Natural killer cell treated with Interleukin-12 subunit alpha and Interleukin-12 subunit beta and Interleukin-15 and Interleukin-18, amount 100 ng/mL, for 72 hours (primary cell): ENCODE results near the gene AS3MT. TPM values are rescaled to one million over a fixed set of nuclear protein-coding genes. Genes with fewer than 3 reads are reported as not detected.
"Not testable (repeated sequence)": the region's sequence is repeated elsewhere in the genome, so short reads cannot be mapped to it uniquely, and the experiment has no call there.

Experiments used
- ATAC-seq, 2 donors: fragments of 150-1000 bp; cut with Tn5 transposase in 1 of 2; sonication (Bioruptor Pico), chemical (Tn5 transposase) in 1 of 2; 2 replicates each; pipeline ENCODE4 v1.10.0; 2021
- DNase-seq: peaks from one replicate; pipeline ENCODE4 v3.0.0; 2022; ENCODE audit warnings: low spot score
- H3K27ac Mint-ChIP-seq, 2 donors: 1 replicate in 1 of 2; 2 replicates in 1 of 2; pipeline ENCODE4 v1.8.0; 2022; ENCODE audit warnings: mixed read lengths in 2 of 2, mild to moderate bottlenecking in 1 of 2, moderate library complexity in 1 of 2
- H3K27me3 Mint-ChIP-seq, 2 donors: 1 replicate in 1 of 2; 2 replicates in 1 of 2; pipeline ENCODE4 v1.8.0; 2022; ENCODE audit warnings: mixed read lengths in 2 of 2
- H3K36me3 Mint-ChIP-seq: one replicate; pipeline ENCODE4 v1.8.0; 2022; ENCODE audit warnings: mixed read lengths
- H3K4me1 Mint-ChIP-seq, 2 donors: 1 replicate in 1 of 2; 2 replicates in 1 of 2; pipeline ENCODE4 v1.8.0; 2022; ENCODE audit warnings: low read depth in 2 of 2, mixed read lengths in 2 of 2, mild to moderate bottlenecking in 1 of 2
- H3K4me3 Mint-ChIP-seq: one replicate; pipeline ENCODE4 v1.8.0; 2022; ENCODE audit warnings: mixed read lengths
- H3K9me3 Mint-ChIP-seq: 2 replicates; pipeline ENCODE4 v1.8.0; 2022; ENCODE audit warnings: mixed read lengths
- total RNA-seq, 2 donors: library from RNA; stranded (reverse); gene quantifications; one replicate each; pipeline ENCODE4 v1.2.3, GENCODE V29; 2022

Gene AS3MT
- total RNA-seq, 2 donors from 2014 or later = 0.43 TPM; not detected in 1

DNA sequence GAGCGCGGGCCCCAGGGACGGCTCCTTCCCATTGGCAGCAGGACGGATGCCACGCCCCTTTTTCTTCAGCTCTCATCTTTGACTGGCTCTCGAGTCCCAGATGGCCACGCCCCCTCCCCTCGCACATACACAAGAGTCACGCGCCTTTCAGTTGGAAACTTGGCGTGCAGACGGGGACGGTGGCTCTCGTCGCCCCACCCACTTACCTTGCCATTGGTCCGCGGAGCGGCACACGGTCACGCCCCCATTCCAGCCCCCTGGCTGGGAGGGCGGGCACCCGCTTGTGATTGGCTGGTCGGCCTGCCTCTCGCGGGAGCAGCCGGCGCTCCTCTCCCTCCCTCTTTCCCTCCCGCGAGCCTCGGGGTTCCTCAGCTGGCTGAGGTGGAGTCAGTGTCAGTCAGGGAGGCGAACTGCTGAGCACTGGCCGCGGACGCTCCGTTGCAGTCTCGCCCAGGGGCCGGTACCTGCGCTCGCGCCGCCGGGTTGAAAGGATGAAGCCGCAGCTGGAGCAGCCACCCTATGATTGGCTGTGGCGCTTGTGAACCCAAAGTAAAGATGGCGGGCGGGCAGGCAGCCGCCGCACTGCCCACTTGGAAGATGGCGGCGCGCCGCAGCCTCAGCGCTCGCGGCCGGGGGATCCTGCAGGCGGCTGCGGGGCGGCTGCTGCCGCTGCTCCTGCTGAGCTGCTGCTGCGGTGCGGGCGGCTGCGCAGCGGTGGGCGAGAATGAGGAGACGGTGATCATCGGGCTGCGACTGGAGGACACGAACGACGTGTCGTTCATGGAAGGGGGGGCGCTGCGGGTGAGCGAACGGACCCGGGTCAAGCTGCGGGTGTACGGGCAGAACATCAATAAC, 48.9 kb downstream of the AS3MT start, which contains the start of gene CNNM2:
Gene CNNM2 (plus strand): TSS at position 333 of the 855 bp plus-strand sequence. CDS start 187 bp downstream, at position 520.
- Mint-ChIP-seq H3K4me1 (peaks cover 24 to 39% of the 10 kb centered on the region in 2 donors), H3K27me3 (peaks cover 10 to 14% of the 10 kb centered on the region in 2 donors), H3K27ac (peak within 1 kb of the TSS; percentile 88 to 93), H3K9me3 (no peaks in the 10 kb centered on the region), H3K4me3 (peak within 1 kb of the TSS; percentile 92), H3K36me3 (no peaks in the 10 kb centered on the region)
- ATAC-seq (peak; percentile 97), DNase-seq (peak; percentile 100)

DNA sequence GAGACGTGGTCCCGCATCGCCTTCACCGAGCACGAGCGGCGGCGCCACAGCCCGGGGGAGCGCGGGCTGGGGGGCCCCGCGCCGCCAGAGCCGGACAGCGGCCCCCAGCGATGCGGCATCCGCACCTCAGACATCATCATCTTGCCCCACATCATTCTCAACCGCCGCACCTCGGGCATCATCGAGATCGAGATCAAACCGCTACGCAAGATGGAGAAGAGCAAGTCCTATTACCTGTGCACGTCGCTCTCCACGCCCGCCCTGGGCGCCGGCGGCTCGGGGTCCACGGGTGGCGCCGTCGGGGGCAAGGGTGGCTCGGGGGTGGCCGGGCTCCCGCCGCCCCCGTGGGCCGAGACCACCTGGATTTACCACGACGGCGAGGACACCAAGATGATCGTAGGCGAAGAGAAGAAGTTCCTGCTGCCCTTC, 49.6 kb downstream of the AS3MT start:
- Mint-ChIP-seq H3K4me1 (peaks cover 28 to 45% of the 10 kb centered on the region in 2 donors), H3K36me3 (no peaks in the 10 kb centered on the region), H3K4me3 (peak overlapping the region; percentile 92), H3K27ac (peak overlapping the region; percentile 88 to 93), H3K9me3 (no peaks in the 10 kb centered on the region), H3K27me3 (peaks cover 10 to 11% of the 10 kb centered on the region in 2 donors)
- no peak for DNase-seq
- ATAC-seq = peak in 1 of 2 donors; percentile 1

DNA sequence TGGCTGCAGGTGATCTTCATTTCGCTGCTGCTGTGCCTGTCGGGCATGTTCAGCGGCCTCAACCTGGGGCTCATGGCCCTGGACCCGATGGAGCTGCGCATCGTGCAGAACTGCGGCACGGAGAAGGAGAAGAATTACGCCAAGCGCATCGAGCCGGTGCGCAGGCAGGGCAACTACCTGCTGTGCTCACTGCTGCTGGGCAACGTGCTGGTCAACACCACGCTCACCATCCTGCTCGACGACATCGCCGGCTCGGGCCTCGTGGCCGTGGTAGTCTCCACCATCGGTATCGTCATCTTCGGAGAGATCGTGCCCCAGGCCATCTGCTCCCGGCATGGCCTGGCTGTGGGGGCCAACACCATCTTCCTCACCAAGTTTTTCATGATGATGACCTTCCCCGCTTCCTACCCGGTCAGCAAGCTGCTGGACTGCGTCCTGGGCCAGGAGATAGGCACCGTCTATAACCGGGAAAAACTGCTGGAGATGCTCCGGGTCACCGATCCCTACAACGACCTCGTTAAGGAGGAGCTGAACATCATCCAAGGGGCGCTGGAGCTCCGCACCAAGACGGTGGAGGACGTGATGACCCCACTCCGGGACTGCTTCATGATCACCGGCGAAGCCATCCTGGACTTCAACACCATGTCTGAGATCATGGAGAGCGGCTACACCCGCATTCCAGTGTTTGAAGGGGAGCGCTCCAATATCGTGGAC, 50.1 kb downstream of the AS3MT start:
- H3K4me1 Mint-ChIP-seq = peaks cover 28 to 47% of the 10 kb centered on the region in 2 donors

DNA sequence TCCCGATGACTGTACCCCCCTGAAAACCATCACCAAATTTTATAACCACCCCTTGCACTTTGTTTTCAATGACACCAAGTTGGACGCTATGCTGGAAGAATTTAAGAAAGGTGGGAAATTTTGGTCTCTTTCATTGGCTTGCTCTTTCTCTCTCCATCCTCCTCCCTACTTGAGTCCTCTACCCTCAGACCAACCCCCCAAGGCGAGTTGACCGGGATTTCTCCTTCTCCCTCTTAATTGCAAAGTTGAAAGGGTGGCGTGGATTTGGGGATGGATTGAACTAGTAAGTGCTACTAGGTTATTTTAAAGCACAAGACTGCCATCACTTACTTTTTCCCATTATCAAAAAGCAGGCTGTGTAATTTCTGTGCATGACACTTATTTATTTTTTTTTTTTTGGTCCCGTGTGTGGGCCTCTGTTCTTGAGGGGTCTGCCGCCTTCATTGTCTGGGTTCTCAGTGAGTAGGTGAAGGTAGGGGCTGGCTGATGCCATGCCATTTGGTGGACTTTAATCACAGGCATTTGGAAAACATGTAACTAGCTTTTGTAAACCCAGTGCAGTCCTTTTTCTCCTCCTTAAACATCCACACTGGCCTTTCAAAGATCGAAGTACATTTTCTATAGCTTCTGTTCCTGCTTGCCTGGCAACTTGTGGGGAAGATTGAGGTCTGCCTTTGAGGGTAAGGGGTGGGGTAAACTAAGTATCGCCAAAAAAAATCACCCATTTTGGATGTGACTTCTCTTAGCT, 50.9 kb downstream of the AS3MT start:
- H3K27ac Mint-ChIP-seq = peak overlapping the region in 1 of 2 donors; percentile 27
- DNase-seq = no peak
- ATAC-seq = no peak
- H3K9me3 Mint-ChIP-seq = no peaks in the 10 kb centered on the region
- peaks cover 6 to 7% of the 10 kb centered on the region in 2 donors for H3K27me3 Mint-ChIP-seq
- no peaks in the 10 kb centered on the region for H3K36me3 Mint-ChIP-seq
- H3K4me1 Mint-ChIP-seq = peaks cover 24 to 47% of the 10 kb centered on the region in 2 donors
- peak overlapping the region; percentile 92 for H3K4me3 Mint-ChIP-seq

More for the DNA sequence above, 50.1 kb downstream of the AS3MT start:
- H3K27me3 Mint-ChIP-seq = peaks cover 7 to 10% of the 10 kb centered on the region in 2 donors
- H3K9me3 Mint-ChIP-seq = no peaks in the 10 kb centered on the region
- no peaks in the 10 kb centered on the region for H3K36me3 Mint-ChIP-seq
- H3K4me3 Mint-ChIP-seq = peak overlapping the region; percentile 92
- ATAC-seq = no peak
- no peak for DNase-seq
- H3K27ac Mint-ChIP-seq = peak overlapping the region in 1 of 2 donors; percentile 27

DNA sequence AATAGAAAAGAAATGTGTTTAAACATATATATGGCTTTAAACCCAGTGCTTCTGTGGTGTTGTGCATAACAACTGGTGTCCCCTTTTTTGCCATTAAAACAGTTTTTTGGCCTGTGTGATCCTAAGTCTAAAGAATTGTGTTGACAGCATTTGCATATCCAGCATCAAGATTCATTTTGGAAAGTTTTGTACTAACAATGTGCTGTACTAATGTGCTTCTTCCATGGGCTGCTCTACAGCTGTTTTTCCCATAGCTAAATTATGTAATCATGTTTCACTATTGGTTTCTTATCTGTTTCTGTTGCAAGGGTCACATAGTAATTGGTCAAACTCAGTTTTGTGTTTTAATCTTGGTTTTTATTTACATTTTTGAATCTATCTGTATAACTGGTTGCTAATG, 54.3 kb downstream of the AS3MT start:
- no peaks in the 10 kb centered on the region for H3K36me3 Mint-ChIP-seq
- ATAC-seq = no peak
- peaks cover 26 to 45% of the 10 kb centered on the region in 2 donors for H3K4me1 Mint-ChIP-seq
- H3K27ac Mint-ChIP-seq = no peak overlapping the region
- H3K9me3 Mint-ChIP-seq = no peaks in the 10 kb centered on the region
- H3K27me3 Mint-ChIP-seq = no peaks in the 10 kb centered on the region
- DNase-seq = no peak
- no peak overlapping the region for H3K4me3 Mint-ChIP-seq

DNA sequence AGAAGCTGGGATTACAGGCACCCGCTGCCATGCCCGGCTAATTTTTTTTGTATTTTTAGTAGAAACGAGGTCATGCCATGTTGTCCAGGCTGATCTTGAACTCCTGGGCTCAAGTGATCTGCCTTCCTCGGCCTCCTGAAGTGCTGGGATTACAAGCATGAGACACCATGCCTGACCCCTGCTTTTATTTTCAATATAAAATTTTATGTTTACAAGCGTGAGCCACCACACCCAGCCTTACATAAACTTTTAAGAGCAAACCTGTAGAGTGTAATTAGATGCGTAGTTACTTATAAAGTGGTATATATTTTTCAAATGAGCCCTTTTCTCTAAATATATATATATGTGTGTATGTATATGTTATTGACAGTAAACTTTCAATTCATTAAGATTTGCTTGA, 57.6 kb downstream of the AS3MT start:
- Mint-ChIP-seq H3K4me3 (no peak overlapping the region), H3K4me1 (peaks cover 11 to 22% of the 10 kb centered on the region in 2 donors), H3K36me3 (no peaks in the 10 kb centered on the region), H3K27me3 (no peaks in the 10 kb centered on the region), H3K27ac (peak overlapping the region in 1 of 2 donors; percentile 11), H3K9me3 (no peaks in the 10 kb centered on the region)
- DNase-seq = no peak
- no peak for ATAC-seq

DNA sequence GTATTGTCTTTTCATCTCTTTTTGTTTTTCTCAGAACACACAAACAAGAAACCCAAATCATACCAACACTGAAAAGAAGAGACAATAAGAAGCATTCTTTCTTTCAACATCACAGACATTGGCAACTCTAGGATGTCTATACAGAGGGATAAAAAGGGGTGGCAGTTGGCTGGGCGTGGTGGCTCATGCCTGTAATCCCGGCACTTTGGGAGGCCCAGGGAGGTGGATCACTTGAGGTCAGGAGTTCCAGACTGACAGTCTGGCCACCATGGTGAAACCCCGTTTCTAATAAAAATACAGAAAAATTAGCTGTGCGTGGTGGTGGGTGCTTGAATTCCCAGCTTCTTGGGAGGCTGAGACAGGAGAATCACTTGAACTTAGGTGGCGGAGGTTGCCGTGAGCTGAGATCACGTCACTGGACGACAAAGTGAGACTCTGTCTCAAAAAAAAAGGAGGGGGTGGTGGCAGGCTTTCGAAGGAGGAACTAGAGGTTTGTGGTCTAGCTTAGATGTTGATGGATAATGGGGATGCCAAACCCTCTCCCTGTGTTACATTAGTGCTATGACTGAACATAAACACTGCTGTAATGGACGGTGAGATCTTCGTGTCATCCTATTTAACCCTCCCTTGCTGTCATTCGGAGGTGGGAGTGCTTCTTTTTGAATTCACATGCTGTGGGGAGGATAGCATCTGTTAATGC, 58.2 kb downstream of the AS3MT start:
- H3K9me3 Mint-ChIP-seq = no peaks in the 10 kb centered on the region
- H3K36me3 Mint-ChIP-seq = no peaks in the 10 kb centered on the region
- peak; percentile 32 to 73 for ATAC-seq
- peaks cover 11 to 18% of the 10 kb centered on the region in 2 donors for H3K4me1 Mint-ChIP-seq
- no peak for DNase-seq
- H3K4me3 Mint-ChIP-seq = no peak overlapping the region
- no peaks in the 10 kb centered on the region for H3K27me3 Mint-ChIP-seq
- H3K27ac Mint-ChIP-seq = peak overlapping the region in 1 of 2 donors; percentile 11

DNA sequence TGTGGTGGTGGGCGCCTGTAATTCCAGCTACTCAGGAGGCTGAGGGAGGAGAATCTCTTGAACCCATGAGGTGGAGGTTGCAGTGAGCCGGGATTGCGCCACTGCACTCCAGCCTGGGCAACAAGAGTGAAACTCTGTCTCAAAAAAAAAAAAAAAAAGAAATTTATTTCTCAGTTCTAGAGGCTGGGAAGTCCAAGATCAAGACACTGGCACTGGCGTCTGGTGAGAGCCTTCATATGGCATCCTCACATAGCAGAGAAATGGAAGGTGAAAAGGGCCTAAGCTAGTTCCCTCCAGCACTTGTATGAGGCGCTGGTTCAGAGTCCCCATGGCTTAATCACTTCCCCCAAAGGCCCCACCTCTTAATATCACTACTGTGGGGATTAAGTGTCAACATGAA, 59.2 kb downstream of the AS3MT start:
- not testable (repeated sequence) for H3K9me3 Mint-ChIP-seq, H3K27ac Mint-ChIP-seq, DNase-seq, H3K27me3 Mint-ChIP-seq, H3K36me3 Mint-ChIP-seq, ATAC-seq, H3K4me3 Mint-ChIP-seq
- H3K4me1 Mint-ChIP-seq = peaks cover 9 to 11% of the 10 kb centered on the region in 2 donors

DNA sequence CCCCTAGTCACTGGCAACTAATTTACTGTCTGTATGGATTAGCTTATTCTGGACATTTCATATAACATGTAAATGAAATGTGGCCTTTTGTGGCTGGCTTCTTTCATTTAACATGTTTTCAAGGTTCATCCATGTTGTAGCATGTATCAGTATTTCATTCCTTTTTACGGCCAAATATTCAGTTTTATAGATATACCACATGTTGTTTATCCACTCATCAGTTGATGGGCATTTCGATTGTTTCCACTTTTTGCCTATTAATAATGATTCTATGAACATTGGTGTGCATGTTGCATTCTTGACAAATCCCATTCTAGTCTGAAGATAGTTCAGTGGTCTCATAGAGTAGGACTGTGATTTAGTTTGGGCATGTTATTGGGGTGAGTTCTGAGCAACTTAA, 61.5 kb downstream of the AS3MT start:
- no peak overlapping the region for H3K4me3 Mint-ChIP-seq
- H3K36me3 Mint-ChIP-seq = no peaks in the 10 kb centered on the region
- peaks cover 5 to 8% of the 10 kb centered on the region in 2 donors for H3K4me1 Mint-ChIP-seq
- no peak for DNase-seq
- no peak for ATAC-seq
- no peaks in the 10 kb centered on the region for H3K9me3 Mint-ChIP-seq
- no peaks in the 10 kb centered on the region for H3K27me3 Mint-ChIP-seq
- H3K27ac Mint-ChIP-seq = no peak overlapping the region

DNA sequence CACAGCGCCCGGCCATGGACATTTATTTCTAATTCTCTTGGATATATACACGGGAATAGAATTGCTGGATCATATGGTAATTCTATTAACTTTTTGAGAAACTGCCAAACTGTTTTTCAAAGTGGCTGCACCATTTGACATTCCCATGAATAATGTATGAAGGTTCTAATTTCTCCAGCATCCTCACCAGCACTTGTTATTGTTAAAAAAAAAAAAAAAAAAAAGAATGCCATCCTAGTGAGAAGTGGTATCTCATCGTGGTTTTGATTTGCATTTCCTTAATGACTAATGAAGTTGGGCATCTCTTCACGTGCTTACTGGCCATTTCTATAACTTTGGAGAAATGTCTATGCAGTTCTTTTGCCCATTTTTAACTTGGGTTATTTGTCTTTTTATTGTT, 62.4 kb downstream of the AS3MT start:
- Mint-ChIP-seq H3K36me3 (no peaks in the 10 kb centered on the region), H3K4me3 (no peak overlapping the region), H3K4me1 (peaks cover 5 to 12% of the 10 kb centered on the region in 2 donors), H3K9me3 (no peaks in the 10 kb centered on the region), H3K27ac (no peak overlapping the region), H3K27me3 (no peaks in the 10 kb centered on the region)
- DNase-seq = no peak
- no peak for ATAC-seq

DNA sequence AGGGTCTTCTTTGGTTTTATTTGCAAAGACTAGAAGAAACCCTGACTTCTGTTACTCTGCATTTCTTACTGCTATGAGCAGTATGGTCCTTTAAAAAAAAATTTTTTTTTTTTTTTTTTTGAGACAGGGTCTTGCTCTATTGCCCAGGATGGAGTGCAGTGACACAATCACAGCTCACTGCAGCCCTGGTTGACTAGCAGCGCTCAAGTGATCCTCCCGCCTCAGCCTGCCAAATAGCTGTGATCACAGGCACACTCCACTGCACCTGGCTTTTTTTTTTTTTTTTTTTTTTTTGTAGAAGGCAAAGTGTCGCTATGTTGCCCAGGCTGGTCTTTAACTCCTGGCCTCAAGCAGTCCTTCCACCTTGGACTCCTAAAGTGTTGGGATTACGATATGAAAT, 66.2 kb downstream of the AS3MT start:
- Mint-ChIP-seq H3K27me3 (no peaks in the 10 kb centered on the region), H3K9me3 (no peaks in the 10 kb centered on the region), H3K36me3 (no peaks in the 10 kb centered on the region), H3K27ac (no peak overlapping the region), H3K4me1 (peaks cover 0 to 5% of the 10 kb centered on the region in 2 donors), H3K4me3 (no peak overlapping the region)
- DNase-seq (no peak), ATAC-seq (no peak)

DNA sequence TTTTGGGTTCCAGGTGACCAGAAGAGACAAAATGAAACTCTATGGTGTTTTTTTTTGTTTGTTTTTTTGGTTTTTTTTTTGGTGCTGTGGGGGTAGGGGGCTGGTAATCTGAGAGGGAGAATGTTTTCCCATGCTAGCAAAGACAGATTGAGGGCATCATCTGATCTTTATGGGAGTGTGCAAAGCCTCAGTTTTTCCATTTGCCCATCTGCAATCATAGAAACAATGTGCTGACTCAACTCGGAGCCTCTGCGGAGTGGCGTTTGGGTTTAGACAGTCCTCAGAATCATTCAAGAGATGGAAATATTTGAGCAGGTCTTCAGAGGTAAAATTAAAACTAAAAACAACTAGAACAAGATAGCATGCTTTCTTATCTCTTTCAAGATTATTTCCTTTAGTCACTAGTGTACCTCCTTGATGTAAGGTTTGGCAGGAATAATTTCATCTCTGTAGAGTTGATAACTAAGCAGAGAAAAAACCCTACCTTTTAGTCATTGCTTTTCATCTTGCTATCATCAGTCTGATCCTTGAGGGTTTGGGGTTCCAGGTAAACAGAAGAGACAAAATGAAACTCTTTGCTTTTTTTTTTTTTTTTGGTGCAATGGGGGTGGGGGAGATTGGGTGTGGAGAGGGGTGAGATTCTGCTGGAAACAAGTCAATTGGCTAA, 66.8 kb downstream of the AS3MT start:
- Mint-ChIP-seq H3K4me3 (no peak overlapping the region), H3K36me3 (no peaks in the 10 kb centered on the region), H3K4me1 (peaks cover 0 to 5% of the 10 kb centered on the region in 2 donors), H3K9me3 (no peaks in the 10 kb centered on the region), H3K27ac (no peak overlapping the region), H3K27me3 (no peaks in the 10 kb centered on the region)
- no peak for ATAC-seq
- DNase-seq = no peak
